Right atrium auricular region (tissue), 2 donors: ENCODE results near the gene CHST3. TPM values are rescaled to one million over a fixed set of nuclear protein-coding genes. Genes with fewer than 3 reads are reported as not detected.

ENCODE experiments used
- DNase-seq: peaks from one replicate; pipeline ENCODE4 v3.0.0-alpha.2; 2019; ENCODE audit warnings: low spot score
- H3K27ac ChIP-seq, 2 donors: fragments of 200-600 bp; sonication (generic); 1 replicate in 1 of 2; 2 replicates in 1 of 2; pipeline ENCODE4 v1.5.1; 2016 to 2019
- H3K27me3 ChIP-seq, 2 donors: fragments of 200-600 bp; sonication (generic); one replicate each; pipeline versions ENCODE4 v1.5.1 to v1.6.0; 2017 to 2019
- H3K36me3 ChIP-seq: fragments of 200-600 bp; sonication (generic); one replicate; pipeline ENCODE4 v1.5.1; 2016
- H3K4me1 ChIP-seq, 2 donors: fragments of 200-600 bp; sonication (generic); one replicate each; pipeline versions ENCODE4 v1.5.1 to v1.6.0; 2017 to 2019
- H3K4me3 ChIP-seq, 2 donors: fragments of 200-600 bp; sonication (generic); 1 replicate in 1 of 2; 2 replicates in 1 of 2; pipeline ENCODE4 v1.5.1; 2017 to 2019; ENCODE audit warnings: mild to moderate bottlenecking in 1 of 2, moderate library complexity in 1 of 2
- H3K9me3 ChIP-seq, 2 donors: fragments of 200-600 bp; sonication (generic); one replicate each; pipeline ENCODE4 v1.5.1; 2019
- CTCF ChIP-seq, 2 donors: fragments of 200-600 bp; sonication (generic); IDR thresholded peaks; one replicate each; pipeline ENCODE4 v1.5.1; 2019; ENCODE audit warnings: antibody characterized with exemption in 2 of 2
- total RNA-seq, 2 donors: library from RNA; depleted of rRNA; stranded (reverse); fragments of >200 nt; gene quantifications; one replicate each; pipeline ENCODE4 v1.1.0, GENCODE V29; 2016

Gene CHST3
- total RNA-seq, 2 donors from 2014 or later: 21.3 to 45.4 TPM

GRCh38 chr10:71968553-71969474, 4.6 kb downstream of the CHST3 start:
- DNase-seq: no peak
- Histone ChIP-seq H3K36me3 (no peaks in the 10 kb centered on the region), H3K27me3 (no peaks in the 10 kb centered on the region), H3K4me3 (no peak overlapping the region), H3K9me3 (no peaks in the 10 kb centered on the region), H3K4me1 (peaks cover 0 to 85% of the 10 kb centered on the region in 2 donors), H3K27ac (peak overlapping the region; percentile 75 to 80)
- no peak for TF ChIP-seq CTCF (IDR thresholded peaks at IDR 0.05)

- DNase-seq: no peak
- peaks cover 0 to 94% of the 10 kb centered on the region in 2 donors for H3K4me1 ChIP-seq
- H3K4me3 ChIP-seq: no peak overlapping the region
- no peak for TF ChIP-seq CTCF (IDR thresholded peaks at IDR 0.05)
- peak overlapping the region; percentile 75 to 80 for H3K27ac ChIP-seq
- no peaks in the 10 kb centered on the region for H3K27me3 ChIP-seq
- H3K9me3 ChIP-seq: no peaks in the 10 kb centered on the region
- H3K36me3 ChIP-seq: no peaks in the 10 kb centered on the region
Measured at GRCh38 chr10:71969929-71970328, 5.7 kb downstream of the CHST3 start.

- peak in 1 of 2 donors; percentile 38 for TF ChIP-seq CTCF (IDR thresholded peaks at IDR 0.05)
- peaks cover 0 to 95% of the 10 kb centered on the region in 2 donors for H3K4me1 ChIP-seq
- no peaks in the 10 kb centered on the region for H3K27me3 ChIP-seq
- DNase-seq: no peak
- H3K9me3 ChIP-seq: no peaks in the 10 kb centered on the region
- H3K36me3 ChIP-seq: no peaks in the 10 kb centered on the region
- H3K27ac ChIP-seq: peak overlapping the region; percentile 75 to 80
- no peak overlapping the region for H3K4me3 ChIP-seq
Measured at GRCh38 chr10:71970331-71970730, 6.1 kb downstream of the CHST3 start.

- no peak overlapping the region for H3K4me3 ChIP-seq
- no peak for DNase-seq
- H3K27ac ChIP-seq: peak overlapping the region; percentile 75 to 80
Measured at GRCh38 chr10:71970869-71971268, 6.7 kb downstream of the CHST3 start.

GRCh38 chr10:71971311-71971731, 7.1 kb downstream of the CHST3 start:
- Histone ChIP-seq H3K36me3 (no peaks in the 10 kb centered on the region), H3K27me3 (no peaks in the 10 kb centered on the region), H3K27ac (peak overlapping the region; percentile 75 to 80), H3K4me1 (peaks cover 0 to 95% of the 10 kb centered on the region in 2 donors), H3K9me3 (no peaks in the 10 kb centered on the region), H3K4me3 (no peak overlapping the region)
- TF ChIP-seq CTCF (IDR thresholded peaks at IDR 0.05): no peak
- no peak for DNase-seq

More at GRCh38 chr10:71970869-71971268, 6.7 kb downstream of the CHST3 start:
- TF ChIP-seq CTCF (IDR thresholded peaks at IDR 0.05): no peak
- Histone ChIP-seq H3K27me3 (no peaks in the 10 kb centered on the region), H3K9me3 (no peaks in the 10 kb centered on the region), H3K36me3 (no peaks in the 10 kb centered on the region), H3K4me1 (peaks cover 0 to 95% of the 10 kb centered on the region in 2 donors)
